Measurements from ENCODE around the gene PGC. TPM values are rescaled to one million over a fixed set of nuclear protein-coding genes. Genes with fewer than 3 reads are reported as not detected.

The PGC gene
- total and polyA plus RNA-seq, 2 donors (not counting 3 experiments of a cell fraction or from before 2014, with no cell fraction given), result not detected

DNA sequence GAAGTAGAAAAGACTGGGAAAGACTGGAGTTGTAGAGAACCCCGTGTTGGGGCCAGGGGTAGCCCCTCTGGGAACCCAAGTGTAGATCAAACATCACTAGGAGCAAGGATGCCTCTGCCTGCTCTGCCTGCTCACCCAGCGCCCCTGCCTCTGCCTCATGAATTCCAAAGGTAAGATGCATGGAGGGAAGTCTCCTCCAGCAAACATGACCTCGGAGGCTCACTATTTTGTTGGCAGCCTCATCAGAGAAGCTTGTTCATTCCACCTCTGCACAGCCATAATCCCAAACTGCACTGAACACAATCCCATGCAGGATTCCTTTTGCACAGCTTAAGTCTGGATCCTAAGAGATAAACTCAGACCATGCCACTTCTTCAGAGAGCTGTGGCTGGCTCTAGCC is 27.6 kb upstream of the PGC start:
- H3K27ac ChIP-seq (ENCODE audit: insufficient read depth, low read depth, low read length), result no peak overlapping the region
- H2AFZ ChIP-seq (ENCODE audit: low read depth, low read length), result no peak overlapping the region
- no peak for FAIRE-seq
- H3K9ac ChIP-seq (replicated peaks; ENCODE audit: extremely low read depth, insufficient read depth, low read length), result no peak overlapping the region
- no peaks in the 10 kb centered on the region for H3K27me3 ChIP-seq (ENCODE audit: control insufficient read depth in 2 of 2, insufficient read depth in 2 of 2, low read length in 2 of 2)
- peaks cover 6% of the 10 kb centered on the region for H3K4me1 ChIP-seq (ENCODE audit: control insufficient read depth, extremely low read depth, insufficient read depth, low read length)
- TF ChIP-seq, protein P1, sequence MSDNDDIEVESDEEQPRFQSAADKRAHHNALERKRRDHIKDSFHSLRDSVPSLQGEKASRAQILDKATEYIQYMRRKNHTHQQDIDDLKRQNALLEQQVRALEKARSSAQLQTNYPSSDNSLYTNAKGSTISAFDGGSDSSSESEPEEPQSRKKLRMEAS (IDR thresholded peaks at IDR 0.05; ENCODE audit: insufficient read depth, insufficient read length), result no peak
- TF ChIP-seq GATA2 (IDR thresholded peaks at IDR 0.05; ENCODE audit: insufficient read depth, insufficient read length, low read depth, low read length) (no peak), MYC (IDR thresholded peaks at IDR 0.05; ENCODE audit: low read depth, low read length) (no peak), POLR2AphosphoS5 (IDR thresholded peaks at IDR 0.05; ENCODE audit: insufficient read depth, low read depth, low read length) (no peak), POLR2A (IDR thresholded peaks at IDR 0.05; ENCODE audit: low read depth, low read length) (no peak), EZH2 (IDR thresholded peaks at IDR 0.05; ENCODE audit: borderline replicate concordance, low read depth, low read length, severe bottlenecking) (no peak), FOS (IDR thresholded peaks at IDR 0.05; ENCODE audit: borderline replicate concordance, insufficient read depth, low read length) (no peak), JUN (IDR thresholded peaks at IDR 0.05; ENCODE audit: borderline replicate concordance, insufficient read depth, insufficient read length, low read depth) (no peak)
- TF ChIP-seq, protein P2, sequence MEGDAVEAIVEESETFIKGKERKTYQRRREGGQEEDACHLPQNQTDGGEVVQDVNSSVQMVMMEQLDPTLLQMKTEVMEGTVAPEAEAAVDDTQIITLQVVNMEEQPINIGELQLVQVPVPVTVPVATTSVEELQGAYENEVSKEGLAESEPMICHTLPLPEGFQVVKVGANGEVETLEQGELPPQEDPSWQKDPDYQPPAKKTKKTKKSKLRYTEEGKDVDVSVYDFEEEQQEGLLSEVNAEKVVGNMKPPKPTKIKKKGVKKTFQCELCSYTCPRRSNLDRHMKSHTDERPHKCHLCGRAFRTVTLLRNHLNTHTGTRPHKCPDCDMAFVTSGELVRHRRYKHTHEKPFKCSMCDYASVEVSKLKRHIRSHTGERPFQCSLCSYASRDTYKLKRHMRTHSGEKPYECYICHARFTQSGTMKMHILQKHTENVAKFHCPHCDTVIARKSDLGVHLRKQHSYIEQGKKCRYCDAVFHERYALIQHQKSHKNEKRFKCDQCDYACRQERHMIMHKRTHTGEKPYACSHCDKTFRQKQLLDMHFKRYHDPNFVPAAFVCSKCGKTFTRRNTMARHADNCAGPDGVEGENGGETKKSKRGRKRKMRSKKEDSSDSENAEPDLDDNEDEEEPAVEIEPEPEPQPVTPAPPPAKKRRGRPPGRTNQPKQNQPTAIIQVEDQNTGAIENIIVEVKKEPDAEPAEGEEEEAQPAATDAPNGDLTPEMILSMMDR (IDR thresholded peaks at IDR 0.05; ENCODE audit: extremely low read depth in 1 of 2, insufficient read depth in 1 of 2, low read depth in 1 of 2, low read length in 2 of 2), result no peak
- no peak overlapping the region for H3K4me2 ChIP-seq (ENCODE audit: insufficient read depth, low read length)
- ChIA-PET POLR2A (no interaction called here), CTCF (interaction anchor here (1.0 to 3.0 kb wide), 5 partner anchors 27 to 407 kb away, joined by 3 to 21 read pairs (median 6); no protein-coding TSS in a partner anchor)
- intact Hi-C loops (cut with micrococcal nuclease), result no loop called here
- no peak overlapping the region for H3K4me3 ChIP-seq (replicated peaks in 1 of 3; ENCODE audit: insufficient read depth in 1 of 3, low read depth in 1 of 3, low read length in 3 of 3)
- no peaks in the 10 kb centered on the region for H3K9me1 ChIP-seq (replicated peaks; ENCODE audit: control insufficient read depth, extremely low read depth, insufficient read depth, low read length)
- H3K79me2 ChIP-seq (ENCODE audit: control insufficient read depth, insufficient read depth, low read length), result no peaks in the 10 kb centered on the region
- no peak for DNase-seq (ENCODE audit: low read depth, low spot score)
- dilution Hi-C loops (cut with MboI; ENCODE audit: extremely low pct_ligation_motif_present, low sequenced_read_pairs), result no loop called here
- H3K36me3 ChIP-seq (ENCODE audit: control insufficient read depth in 2 of 2, extremely low read depth in 1 of 2, insufficient read depth in 2 of 2, low read length in 2 of 2), result peaks cover 5 to 19% of the 10 kb centered on the region in 2 experiments
- BruUV-seq (replicated peaks), result no TSS peak
- H4K20me1 ChIP-seq (replicated peaks; ENCODE audit: control insufficient read depth, extremely low read depth, insufficient read depth, low read length), result no peaks in the 10 kb centered on the region
- no peaks in the 10 kb centered on the region for H3K9me3 ChIP-seq (replicated peaks; ENCODE audit: control insufficient read depth, insufficient read depth, low read length)

Measured in endothelial cell of umbilical vein (primary cell).